GM18858 (cell line): ENCODE measurements around the gene RPL21.

Experiments
- ATAC-seq: cut with Tn5 transposase; IDR thresholded peaks from one replicate; pipeline ENCODE4 v1.9.1; 2021; ENCODE audit not compliant: unreplicated experiment

RPL21 gene

DNA sequence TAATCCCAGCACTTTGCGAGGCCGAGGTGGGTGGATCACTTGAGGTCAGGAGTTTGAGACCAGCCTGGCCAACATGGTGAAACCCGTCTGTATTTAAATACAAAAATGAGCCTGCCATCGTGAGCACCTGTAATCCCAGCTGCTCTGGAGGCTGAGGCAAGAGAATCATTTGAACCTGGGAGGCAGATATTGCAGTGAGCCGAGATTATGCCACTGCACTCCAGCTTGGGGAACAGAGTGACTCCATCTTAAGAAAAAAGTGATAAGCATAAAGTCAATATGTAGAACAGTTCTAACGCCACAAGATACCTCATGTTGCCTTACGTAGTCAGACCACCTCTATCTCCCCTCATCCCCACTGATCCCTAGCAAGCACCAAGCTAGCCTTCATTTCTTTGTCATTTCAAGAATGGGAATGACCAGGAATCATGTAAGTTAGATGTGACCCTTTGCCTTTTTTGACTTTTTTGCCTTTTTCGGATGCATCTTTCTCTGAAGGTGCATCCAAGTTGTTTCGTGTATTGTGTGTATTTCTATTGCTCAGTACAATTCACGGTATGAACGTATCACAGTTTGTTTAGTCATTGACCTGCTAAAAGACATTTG, 6.4 kb downstream of the RPL21 start:
- no peak for ATAC-seq

DNA sequence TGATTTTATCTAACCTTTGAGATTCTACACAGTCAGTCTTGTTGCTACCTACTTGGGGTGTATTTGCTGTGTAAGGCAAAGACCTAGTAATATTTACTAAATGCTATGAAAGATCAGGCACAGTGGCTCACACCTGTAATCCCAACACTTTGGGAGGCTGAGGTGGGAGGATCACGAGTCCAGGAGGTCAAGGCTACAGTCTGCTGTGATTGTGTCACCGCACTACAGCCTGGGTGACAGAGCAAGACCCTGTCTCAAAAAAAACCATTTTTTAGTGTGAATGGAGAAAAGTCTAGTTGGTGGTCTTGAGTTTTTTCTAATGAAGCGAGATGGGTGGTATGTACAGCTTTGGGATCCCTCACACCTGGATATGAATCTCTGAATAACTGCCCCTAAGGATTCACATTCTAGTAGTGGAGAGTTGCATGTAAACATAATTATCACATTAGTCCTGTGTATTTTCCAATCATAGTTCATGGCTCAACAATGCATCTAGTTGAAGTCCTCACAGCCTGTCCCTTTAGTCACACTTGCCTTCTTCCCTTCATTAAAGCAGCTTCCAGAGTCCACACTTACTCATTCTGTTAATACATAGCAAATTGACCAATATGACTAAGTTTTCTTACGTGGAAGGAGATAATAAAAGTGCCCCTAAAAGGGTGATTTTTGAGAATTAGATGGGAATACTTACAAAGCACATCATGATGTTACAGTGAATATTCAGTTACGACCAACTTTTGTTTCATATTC, 7.5 kb downstream of the RPL21 start:
- ATAC-seq: no peak

DNA sequence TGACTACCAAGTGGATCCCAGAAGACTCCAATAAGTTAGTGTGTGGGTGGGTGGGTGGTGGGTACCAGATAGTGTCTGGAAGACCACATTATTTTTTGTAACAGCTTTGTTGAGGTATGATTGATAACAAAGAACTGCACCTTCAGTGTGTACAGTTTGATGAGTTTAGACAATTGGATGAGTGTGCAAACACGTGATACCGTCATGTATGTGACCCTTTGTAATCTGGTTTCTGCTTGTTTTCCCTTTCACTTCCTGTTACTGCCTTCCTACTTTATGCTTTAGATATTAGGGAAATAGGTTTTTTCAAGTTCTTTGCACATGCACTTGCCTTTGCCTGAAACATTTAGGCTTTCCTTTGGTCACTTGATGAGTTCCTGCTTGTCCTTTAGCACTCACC, 8.5 kb downstream of the RPL21 start:
- peak; percentile 62 for ATAC-seq

DNA sequence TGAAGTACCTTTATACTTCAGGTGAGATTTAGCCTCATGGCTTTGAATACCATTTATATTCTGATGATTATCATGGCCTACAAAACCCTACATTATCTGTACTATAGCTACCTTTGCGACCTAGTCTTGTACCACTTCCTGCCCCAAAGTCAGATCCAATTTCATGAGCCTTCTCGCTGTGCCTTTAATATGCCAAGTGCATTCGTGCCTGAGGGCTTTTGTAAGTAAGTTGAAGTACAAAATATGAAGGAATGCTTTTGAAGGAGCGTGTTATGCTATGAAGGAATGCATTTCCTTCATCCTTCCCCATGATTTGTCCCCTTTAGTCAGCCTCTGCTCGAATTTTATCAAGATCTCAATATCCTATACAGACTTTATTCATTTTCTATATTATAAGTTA, 10.0 kb downstream of the RPL21 start:
- no peak for ATAC-seq

DNA sequence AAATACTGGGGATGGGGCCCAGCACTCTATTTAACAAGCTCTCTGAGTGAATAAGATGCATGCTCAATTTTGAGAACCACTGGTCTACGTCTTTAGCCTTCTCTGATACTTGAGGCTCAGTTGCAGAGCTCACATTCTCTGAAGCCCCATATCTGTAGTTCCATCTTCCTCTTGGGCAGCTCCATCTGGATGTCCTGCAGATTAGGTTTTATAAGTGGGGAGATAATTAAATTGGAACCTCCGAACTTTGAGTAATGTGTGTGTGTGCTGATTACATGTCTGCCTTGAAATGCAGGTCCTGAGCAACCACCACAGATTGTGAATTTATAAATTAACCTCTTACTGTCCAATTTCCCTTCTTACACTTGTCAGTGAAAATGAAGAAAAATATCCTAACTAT, 12.1 kb downstream of the RPL21 start:
- ATAC-seq: no peak

DNA sequence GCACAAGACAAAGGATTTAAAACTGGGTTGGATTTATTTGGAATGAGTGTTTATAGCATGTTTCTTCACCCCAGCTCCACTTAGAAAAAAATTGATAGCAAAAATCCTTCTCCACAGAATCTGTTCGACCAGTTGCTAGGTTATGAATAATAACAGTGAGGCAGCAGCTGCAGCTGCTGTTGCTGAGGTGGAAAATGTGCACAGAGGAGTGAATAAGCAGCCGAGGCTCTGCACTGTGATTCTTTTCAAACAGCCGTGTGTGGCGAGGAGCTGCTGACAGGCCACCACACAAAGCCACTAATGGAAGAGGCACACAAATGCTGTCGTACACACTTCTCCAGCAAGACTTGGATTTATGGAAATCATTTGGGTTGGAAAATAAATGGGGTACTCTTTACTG, 12.8 kb downstream of the RPL21 start:
- no peak for ATAC-seq

DNA sequence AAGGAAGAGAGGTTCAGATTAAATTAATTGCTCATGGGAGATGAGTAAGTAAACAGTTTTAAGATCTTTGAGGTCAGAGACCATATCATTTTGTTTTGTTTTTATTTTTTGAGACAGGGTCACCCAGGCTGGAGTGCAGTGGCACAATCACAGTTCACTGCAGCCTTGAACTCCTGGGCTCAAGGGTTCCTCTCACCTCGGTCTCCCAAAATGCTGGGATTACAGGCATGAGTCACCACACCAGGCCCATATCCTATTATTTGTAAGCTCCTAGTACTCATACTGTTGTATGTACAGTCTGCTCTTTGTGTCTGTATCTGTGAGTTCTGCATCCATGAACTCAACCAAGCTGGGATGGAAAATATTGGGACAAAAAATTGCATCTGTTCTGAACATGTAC, 13.3 kb downstream of the RPL21 start:
- ATAC-seq: no peak

DNA sequence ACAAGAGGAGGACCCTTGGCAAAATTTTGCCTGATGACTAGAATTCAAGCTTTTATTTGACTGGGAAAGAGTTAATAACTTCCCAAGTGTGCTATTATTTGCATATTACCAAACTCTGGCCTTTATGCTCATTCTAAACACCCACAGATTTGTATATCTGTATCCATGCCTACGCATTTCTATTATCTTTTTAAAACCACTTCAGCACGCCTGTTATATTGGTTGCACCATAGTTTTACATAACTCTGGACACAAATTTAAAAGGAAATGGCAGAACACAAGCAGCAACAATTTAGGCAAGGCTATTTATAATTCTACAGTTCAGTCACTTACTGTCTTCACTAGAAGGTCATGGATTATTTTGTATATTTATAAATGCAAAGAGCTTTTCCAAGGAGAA, 15.6 kb downstream of the RPL21 start:
- ATAC-seq: no peak

DNA sequence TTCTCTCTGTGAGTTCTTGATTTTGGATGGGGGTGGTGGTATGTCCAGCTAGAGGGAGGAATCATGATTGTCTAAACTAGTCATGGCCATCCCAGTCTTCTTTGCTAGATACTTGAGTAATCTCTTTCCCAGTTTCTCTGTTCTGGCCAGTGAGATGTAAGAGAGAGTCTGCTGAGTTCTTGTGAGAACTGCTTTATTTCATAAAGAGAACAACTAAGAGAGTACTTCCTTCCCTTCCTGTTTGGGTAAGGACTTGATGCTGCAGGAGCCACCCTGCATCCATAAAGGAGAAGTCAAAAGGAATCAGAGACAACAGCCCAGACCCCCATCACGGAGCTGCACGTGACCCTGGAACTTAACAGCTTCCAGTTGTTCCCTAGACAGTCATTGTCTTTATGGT, 16.2 kb downstream of the RPL21 start:
- ATAC-seq: no peak

DNA sequence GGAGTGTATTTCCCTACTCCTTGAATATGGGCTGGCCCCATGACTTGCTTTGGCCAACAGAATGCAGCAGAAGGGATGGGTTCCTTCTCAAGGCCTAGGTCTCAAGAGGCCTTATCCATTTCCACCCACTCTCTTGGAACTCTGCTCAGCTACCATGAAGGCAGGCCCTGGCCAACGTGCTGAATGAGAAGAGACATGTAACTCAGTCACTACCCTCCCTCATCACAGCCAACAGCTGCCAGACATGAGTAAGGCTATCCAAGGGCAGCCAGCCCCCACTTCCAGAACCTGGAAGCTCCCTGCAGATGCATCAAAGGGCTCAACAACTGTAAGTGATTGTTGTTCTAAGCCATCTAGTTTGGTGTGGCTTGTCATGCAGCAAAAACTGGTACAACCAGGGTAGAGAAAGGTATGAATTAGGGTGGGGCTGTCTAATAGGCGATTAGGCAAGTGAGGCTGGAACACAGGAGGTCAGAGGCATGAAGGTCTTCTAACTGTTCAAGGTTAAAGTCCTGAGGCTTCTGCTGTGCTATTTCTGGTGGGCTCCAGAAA, 17.8 kb downstream of the RPL21 start:
- no peak for ATAC-seq

DNA sequence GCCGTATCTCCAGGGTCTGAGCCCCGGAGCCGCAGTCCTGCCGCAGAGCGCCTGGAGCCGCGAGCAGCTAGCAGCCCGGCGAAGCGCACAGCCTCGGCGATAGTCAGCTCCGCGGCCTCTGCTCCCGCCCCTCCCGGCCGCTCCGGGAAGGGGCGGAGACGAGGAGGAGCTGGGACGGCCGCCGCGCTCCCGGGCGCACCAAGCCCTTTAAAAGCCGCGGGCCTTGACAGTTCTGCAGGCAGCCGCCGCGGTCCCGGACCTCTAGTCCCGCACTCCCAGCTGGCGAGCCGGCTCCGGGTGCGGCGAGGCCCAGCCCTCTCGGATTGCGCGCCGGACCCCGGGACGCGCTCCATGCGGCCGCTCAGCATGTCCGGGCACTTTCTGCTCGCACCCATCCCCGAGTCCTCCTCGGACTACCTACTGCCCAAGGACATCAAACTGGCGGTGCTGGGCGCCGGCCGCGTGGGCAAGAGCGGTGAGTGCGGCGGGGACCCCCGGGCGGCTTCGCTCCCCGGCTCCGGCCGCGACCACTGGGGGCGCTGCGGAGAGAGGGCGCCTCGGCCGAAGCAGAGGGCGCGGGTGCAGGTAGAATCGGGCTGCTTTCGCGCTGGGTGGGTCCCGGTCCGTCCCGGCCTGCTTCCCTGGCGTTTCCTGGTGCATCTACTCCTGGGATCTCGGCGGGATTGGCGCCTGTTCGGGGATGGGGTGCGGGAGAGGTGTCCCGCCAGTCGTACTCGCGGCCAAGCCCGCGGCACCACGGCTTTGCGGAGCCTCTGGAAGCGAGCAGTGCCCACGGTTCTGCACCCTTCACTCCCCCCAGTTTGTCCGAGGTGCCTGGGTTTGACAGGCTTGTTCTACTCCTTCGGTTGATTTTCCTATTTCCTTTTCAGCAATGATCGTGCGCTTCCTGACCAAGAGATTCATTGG, 19.5 kb downstream of the RPL21 start, which contains the start of gene RASL11A:
TSS of gene RASL11A (plus strand) at position 237 of the 927 bp plus-strand sequence. CDS start at position 352, 115 bp downstream.
- peak; percentile 73 for ATAC-seq

DNA sequence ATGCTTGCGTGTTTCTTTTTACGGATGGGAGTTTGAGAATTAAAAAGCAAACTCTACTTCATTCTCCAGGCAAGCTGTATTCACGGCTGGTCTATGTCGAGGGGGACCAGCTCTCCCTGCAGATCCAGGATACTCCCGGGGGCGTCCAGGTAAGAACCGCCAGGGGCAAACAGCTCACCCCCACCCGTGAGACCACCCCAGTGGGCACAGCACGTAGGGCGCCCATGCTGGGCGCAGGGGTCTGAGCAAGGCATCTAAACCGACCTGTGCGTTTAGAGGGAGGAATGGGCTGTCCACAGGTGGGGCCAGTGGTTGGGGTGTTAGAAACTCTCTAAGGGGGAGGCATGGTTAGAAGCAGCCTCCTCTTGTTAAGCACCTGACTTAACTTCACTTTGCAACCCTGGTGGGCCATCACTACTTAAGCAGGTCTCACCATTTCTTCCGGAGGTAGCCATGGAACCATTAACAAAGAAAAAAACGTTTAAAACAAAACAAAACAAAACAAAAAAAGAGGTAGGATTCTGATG, 20.3 kb downstream of the RPL21 start:
- ATAC-seq: no peak

DNA sequence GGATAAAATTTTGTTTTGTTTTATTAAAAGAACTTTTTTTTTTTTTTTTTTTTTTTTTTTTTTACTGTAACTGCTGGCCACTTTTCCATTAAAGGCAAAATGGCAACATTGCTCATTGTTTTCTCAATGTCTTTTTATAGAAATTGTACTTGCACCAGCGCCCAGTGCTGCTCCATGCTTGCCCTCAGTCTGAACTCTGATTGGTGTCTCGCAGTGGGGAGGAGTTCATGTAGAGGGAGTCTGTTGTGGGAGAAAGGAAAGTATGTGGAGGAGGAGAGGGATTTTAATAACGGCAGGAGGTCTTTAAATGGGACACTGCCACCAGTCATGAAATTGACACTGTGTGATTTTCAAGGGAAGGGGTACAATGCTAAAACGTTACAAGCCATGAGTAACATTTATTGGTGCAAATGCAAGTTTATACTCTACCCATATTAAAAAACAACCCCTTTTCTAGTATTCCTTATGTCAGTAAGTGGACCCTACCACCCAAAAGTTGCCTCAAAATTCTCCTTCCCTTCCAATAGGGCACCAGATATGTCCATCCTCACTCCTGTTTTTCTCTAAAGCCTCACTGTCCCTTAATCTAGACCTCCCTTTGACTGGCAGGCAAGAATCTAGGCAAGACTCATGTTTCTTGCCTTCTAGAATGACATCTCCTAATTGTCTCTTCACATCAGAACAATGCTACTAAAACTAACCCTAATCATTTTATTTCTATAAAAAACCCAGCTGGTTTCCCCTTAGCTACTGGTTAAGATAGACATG, 22.5 kb downstream of the RPL21 start:
- ATAC-seq: no peak

DNA sequence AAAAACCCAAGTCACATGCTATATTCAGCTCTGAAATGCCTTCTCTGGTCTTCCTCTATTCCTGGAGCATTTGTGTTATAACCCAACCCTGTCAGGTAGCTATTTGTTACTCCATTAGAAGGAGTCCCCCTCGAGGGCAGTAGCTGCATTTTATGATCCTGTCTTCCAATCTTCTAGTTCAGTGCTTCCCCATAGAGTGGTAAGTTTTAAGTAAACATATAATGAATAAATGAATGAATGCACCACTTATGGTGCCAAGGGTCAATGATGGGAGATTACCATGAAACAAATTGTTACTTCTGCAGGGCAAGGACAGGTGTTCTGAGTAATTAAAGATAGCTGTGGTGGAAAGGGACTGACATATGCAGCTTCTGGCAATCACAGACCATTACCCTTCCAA, 23.3 kb downstream of the RPL21 start:
- no peak for ATAC-seq

DNA sequence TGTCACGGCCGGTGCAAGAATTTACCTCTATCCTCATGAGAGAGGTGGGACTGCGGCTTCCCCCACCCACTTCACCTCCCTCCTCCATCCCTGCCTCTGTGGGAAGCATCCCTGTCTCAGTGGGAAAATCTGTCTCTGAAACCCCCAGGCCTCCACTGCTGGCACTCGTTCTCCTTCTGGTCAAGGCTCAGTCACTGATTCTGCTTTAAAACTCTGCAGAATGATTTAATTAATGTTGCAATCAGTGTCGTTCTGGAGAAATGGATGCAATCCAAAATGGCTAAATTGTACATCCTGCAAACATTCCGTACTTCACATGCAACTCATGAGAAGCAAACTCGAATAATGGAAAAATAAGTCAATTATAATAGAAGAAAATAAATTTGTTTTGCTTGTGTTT, 24.8 kb downstream of the RPL21 start:
- ATAC-seq: no peak

DNA sequence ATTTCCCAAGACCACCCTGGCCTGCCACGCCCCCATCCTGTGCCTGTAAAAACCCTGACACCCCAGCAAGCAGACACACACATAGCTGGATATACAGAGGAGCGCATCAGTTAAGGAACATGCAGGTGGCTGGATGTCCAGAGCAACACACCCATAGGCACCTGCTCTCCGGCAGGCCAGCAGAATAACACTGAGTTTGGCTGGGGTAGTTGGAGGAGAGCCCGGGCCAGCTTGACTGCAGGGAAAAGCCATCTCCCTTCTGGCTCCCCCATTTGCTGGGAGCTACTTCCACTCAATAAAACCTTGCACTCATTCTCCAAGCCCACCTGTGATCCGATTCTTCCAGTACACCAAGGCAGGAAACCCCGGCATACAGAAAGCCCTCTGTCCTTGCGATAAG, 28.1 kb downstream of the RPL21 start:
- no peak for ATAC-seq

DNA sequence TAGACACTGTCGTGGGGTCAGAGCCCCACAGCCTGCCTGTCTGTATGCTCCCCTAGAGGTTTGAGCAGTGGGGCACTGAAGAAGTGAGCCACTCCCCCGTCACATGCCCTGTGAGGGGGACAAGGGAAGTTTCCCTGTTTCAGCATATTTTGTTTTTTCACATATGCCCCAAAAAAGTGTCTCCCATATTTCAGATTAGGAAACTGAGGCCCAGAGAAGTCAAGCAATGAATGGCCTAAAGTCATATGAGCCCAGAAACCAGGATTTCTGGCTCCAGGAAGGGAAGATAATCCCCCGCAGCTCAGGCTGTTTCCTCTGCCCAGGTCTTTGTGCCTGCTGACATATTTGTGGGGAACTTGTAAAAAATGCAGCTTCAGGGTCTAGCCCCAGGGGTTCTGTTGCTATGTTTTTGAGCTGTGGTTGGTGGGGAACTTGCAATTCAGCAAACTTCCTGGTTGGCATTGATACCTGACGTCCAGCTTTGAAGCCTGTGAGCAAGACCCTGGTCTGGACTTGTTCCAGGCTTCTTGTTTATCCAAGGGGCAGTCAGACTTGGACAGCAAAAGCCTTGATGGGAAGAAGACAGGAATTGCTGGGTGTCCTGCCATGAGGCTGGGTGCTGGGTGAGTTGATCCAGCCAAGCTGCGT, 28.8 kb downstream of the RPL21 start:
- no peak for ATAC-seq

DNA sequence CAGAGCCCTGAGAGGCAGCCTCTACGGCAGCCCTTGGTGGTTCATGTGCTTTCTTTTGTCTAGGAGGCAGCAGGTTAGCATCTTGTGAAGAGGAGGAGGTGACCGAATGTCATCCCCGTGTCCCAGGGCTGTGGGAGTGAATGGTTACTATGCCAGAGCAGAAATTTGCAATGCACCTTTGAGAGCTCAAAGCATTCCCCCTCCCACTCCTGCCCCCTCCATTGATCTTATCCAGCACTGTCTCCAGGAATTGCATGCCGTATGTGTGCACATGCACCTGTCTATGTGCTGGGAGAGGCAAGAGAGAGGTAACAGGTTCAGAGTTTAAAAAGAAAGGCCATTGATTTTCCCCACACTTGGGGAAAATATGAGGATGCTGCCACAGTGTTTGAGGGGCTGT, 29.5 kb downstream of the RPL21 start:
- no peak for ATAC-seq

DNA sequence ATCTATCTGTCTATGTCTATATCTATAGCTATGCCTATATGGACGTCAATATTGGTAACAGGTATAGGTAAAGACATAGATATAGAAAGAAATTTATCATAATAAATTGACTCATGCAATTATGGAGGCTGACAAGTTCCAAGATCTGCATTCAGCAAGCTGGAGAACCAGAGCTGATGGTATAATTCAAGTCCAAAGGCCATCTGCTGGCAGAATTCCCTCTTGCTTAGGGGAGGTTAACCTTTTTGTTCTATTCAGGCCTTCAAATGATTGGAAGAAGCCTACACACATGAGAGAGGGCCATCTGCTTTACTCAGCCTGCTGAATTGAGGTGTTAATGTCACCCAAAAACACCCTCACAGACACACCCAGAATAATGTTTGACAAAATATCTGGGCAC, 30.1 kb downstream of the RPL21 start:
- ATAC-seq: no peak

DNA sequence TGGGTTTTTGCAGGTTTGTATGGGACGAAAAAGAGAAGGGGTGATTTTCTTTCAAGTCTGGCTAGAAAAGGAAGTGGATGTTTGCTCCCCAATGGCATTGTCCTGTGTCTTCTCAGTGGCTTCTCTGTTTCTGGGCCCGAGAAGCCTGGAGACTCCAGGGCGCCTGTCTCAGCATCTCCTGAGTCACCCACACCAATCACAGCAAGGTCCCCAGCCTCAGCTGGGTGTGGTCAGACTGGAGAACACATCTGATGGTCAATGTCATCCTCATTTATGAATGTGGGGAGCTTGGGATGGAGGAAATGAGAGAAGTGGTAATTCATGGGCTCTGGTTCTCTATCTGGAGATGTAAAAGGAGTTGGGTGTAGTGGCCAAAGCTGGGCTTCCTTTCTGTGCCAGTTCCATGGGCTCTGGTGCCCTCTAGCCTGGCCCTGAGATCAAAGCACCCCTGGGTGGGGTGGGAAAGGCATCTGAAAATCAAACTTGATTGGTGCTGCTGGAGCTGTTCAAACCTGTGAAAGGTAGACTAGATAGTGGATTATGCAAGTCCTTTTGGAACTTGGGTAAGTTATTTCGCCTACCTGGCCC, 32.6 kb downstream of the RPL21 start:
- no peak for ATAC-seq
